ENCODE measurements around the gene BCAP29.

The BCAP29 gene

DNA sequence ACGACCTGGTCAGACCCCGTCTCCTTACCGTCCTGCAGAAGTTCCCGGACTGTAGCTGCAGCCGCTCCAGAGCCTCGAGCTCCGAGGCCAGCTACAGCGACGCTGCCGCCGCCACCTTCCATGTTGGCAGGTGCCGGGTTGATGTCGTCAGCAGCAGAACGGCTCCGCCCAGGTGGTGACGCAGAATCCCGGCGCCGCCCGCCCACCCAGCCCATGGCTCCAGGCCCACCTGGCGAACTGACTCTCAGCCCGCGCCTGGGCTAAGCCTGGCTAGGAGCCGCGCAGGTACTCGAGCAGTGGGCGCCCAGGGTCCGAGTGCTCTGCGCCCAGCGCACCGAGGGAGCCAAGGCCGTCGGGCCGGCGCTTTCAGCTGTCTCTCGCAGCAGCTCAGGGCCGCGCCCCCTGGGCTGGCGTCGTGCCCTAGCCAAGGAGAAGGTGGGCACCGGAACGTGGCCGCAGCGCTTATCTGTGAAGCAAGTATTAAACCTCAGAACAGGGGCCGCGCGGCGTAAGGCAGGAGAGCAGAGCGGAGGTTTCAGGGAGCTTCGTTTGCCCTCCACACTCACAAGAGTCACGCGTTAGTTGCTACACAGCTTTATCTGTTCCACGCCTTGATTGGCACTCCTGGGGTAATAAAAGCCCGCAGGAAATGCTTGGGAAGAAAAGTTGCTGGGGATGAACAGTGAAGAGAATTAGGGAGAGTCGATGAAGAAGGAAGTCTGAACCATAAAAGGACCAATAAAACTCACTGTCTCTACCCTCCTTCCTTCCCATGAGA is 16.1 kb upstream of the BCAP29 start, which contains the start of the genes COG5 and DUS4L:
Gene COG5, minus strand, starts transcription at position 146 of the 778 bp plus-strand sequence. Its CDS starts 24 bp downstream, at position 122.
Gene DUS4L, plus strand, starts transcription at position 197 of the 778 bp plus-strand sequence. CDS start 3,100 bp downstream, outside the sequence.
- H3K4me3 ChIP-seq (ENCODE audit: low read depth, low read length) = peak within 1 kb of the TSS; percentile 74
- in situ Hi-C loops (cut with HindIII; ENCODE audit: low sequenced_read_pairs) = no loop called here
- TF ChIP-seq, protein P1, sequence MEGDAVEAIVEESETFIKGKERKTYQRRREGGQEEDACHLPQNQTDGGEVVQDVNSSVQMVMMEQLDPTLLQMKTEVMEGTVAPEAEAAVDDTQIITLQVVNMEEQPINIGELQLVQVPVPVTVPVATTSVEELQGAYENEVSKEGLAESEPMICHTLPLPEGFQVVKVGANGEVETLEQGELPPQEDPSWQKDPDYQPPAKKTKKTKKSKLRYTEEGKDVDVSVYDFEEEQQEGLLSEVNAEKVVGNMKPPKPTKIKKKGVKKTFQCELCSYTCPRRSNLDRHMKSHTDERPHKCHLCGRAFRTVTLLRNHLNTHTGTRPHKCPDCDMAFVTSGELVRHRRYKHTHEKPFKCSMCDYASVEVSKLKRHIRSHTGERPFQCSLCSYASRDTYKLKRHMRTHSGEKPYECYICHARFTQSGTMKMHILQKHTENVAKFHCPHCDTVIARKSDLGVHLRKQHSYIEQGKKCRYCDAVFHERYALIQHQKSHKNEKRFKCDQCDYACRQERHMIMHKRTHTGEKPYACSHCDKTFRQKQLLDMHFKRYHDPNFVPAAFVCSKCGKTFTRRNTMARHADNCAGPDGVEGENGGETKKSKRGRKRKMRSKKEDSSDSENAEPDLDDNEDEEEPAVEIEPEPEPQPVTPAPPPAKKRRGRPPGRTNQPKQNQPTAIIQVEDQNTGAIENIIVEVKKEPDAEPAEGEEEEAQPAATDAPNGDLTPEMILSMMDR (IDR thresholded peaks at IDR 0.05; ENCODE audit: low read depth, low read length) = no peak
- DNase-seq (ENCODE audit: low read depth, low spot score) = peak; percentile 79

DNA sequence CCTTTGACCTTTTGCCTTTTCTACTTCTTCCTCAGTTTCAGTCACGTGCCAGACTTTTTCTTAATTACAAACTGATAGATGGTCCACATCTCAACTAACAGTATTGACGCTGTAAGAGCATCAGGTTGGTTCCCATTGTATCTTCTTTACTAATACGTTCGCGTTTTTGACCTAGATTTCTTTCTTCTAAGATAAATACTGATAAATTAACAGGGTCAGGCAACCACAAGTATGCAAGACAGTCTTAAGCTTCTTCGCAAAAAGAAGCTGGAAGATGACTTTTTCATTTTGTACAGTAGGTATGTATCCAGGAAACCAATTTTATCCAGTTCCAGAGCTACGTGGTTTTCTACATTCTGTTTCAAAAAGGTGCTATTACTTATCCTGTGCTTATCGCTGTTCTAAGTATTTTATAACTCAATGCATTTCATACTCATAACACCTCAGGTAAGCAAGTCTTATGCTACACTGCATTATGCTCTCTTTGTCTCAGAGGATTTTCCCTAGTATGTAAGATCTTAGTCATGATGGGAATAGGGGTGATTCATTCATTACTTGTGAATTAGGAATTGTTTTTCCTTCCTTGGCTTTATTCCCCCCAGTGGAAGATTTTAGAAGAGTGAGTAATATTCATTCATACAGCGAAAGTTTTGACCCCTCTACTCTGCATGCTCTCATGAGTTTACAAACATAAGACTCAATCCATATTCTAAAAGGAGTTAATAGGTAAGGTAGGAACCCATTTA is 15.3 kb upstream of the BCAP29 start:
- TF ChIP-seq, protein P1 (IDR thresholded peaks at IDR 0.05; ENCODE audit: low read depth, low read length) = no peak
- peak; percentile 86 for DNase-seq (ENCODE audit: low read depth, low spot score)

DNA sequence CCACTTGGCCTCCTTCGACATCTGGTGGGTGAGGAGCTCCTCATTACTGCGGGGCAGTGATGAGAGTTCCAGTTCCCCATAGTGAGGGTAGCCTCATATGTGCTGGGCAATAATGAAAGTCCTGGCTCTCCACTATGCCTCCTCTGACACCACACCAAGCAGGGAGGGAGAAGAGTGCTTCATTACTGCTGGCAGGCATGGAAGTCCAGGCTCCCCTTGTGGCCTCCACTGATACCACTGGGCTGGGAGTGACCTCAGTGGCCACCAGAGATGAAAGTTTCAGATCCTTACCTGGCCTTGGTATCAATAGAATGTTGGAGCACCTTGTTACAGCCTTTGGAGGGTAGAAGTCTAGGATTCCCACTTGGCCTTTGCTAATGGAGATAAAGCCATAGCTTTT is 9.7 kb upstream of the BCAP29 start:
- in situ Hi-C loops (cut with HindIII; ENCODE audit: low sequenced_read_pairs) = no loop called here
- no peak overlapping the region for H3K4me3 ChIP-seq (ENCODE audit: low read depth, low read length)
- no peak for DNase-seq (ENCODE audit: low read depth, low spot score)
- TF ChIP-seq, protein P1 (IDR thresholded peaks at IDR 0.05; ENCODE audit: low read depth, low read length) = no peak

More for the DNA sequence above, 15.3 kb upstream of the BCAP29 start:
- in situ Hi-C loops (cut with HindIII; ENCODE audit: low sequenced_read_pairs) = no loop called here
- H3K4me3 ChIP-seq (ENCODE audit: low read depth, low read length) = peak overlapping the region; percentile 74

DNA sequence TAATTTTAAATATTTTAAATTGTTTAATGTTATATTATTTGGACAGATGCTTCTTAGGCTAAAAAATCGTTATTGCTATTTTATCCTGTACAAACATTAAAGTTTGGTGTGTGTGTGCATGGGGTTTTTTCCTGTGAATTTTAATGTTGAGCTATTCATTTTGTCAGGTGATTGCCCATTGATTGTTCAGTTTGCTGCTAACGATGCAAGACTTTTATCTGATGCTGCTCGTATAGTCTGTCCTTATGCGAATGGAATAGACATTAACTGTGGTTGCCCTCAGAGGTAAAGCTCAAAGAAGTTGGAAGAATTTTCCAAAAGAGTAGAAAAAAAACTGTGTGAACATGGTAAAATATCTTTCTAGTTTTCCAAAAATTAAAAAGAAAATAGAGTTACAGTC is 6.5 kb upstream of the BCAP29 start:
- H3K4me3 ChIP-seq (ENCODE audit: low read depth, low read length) = no peak overlapping the region
- DNase-seq (ENCODE audit: low read depth, low spot score) = no peak
- in situ Hi-C loops (cut with HindIII; ENCODE audit: low sequenced_read_pairs) = no loop called here
- TF ChIP-seq, protein P1 (IDR thresholded peaks at IDR 0.05; ENCODE audit: low read depth, low read length) = no peak

DNA sequence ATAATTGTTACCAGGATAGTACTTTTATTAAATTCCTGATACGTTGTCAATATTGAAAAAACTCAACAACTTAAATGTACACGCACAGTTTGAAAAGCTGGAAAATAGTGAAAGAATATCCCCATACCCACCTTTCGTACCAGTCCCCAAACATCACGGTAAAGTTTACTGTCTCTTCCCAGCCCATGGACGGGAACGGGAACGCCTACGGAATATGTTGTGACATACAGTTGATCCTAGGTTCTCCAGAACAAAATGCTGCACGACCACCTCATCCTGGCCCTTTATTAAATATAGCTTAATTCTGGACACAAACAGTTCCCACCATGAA is 527 bp upstream of the BCAP29 start:
- in situ Hi-C loops (cut with HindIII; ENCODE audit: low sequenced_read_pairs) = no loop called here
- TF ChIP-seq, protein P1 (IDR thresholded peaks at IDR 0.05; ENCODE audit: low read depth, low read length) = no peak
- H3K4me3 ChIP-seq (ENCODE audit: low read depth, low read length) = peak overlapping the region; percentile 79
- no peak for DNase-seq (ENCODE audit: low read depth, low spot score)

DNA sequence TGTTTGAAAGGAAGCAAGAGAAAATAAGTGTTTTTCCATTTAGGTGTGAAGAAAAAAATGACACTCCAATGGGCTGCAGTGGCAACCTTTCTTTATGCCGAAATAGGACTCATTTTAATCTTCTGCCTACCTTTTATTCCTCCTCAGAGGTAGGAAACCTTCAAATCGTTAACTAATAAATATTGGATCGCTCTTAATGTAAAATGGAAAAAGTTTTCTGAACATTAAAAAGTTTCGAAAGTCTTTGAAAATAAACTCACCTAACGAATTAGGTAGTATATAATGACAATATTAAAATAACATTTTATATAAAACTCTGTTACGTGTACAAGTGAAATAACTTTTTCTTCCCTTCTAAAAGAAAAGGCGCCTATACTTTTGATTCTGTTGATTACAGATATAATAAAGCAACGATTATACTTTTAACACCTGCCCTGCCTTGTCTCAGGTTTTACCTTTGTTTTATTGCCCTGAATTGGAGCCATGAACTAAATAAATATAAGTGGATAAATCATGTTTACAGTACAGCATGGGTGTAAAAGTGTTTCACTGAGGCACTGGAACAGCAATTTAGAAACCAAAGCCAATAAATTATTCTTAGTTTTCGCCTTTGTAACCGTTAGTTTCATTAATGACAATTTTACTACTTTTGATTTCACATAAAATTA is 804 bp downstream of the BCAP29 start:
- peak overlapping the region; percentile 79 for H3K4me3 ChIP-seq (ENCODE audit: low read depth, low read length)
- TF ChIP-seq, protein P1 (IDR thresholded peaks at IDR 0.05; ENCODE audit: low read depth, low read length) = no peak
- no peak for DNase-seq (ENCODE audit: low read depth, low spot score)
- in situ Hi-C loops (cut with HindIII; ENCODE audit: low sequenced_read_pairs) = no loop called here

All from astrocyte of the spinal cord (primary cell).